ENCODE data around the gene LAMA5. TPM values are rescaled to one million over a fixed set of nuclear protein-coding genes. Genes with fewer than 3 reads are reported as not detected.

The LAMA5 gene
- polyA plus RNA-seq, 1 donor (not counting 4 experiments of a cell fraction or from before 2014, with no cell fraction given), result 8.7 TPM

DNA sequence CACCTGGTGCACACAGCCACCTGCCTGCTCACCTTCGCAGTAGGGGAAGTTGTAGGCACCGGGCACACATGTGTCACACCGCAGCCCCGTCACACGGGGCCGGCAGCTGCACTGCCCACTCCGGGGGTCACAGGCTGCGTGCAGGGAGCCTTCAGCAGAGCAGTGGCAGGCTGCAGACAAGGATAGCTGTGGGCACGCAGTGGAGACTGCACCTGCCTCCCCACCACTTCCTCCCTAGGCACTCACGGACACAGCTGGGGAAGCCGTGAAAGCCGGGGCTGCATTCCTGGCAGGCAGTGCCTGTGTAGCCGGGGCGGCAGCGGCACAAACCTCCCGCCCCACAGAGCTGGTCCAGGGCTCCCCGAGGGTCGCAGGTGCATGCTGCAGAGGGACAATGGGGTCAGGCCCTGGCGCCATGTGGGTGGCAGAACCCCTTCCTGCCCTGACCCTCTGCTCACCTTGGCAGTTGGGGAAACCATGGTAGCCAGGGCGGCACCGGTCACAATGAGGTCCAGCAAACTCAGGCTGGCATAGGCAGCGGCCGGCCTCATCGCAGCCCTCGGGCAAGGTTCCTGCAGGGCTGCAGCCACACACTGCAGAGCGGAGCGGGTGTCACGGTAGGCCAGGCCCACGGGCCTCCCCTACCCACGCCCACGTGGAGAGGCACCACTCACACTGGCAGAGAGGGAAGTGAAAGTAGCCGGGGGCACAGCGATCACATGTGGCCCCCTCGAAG is 29.4 kb downstream of the LAMA5 start:
- no peaks in the 10 kb centered on the region for H3K9me1 ChIP-seq (ENCODE audit: control insufficient read depth, extremely low read depth, insufficient read depth, low read length)
- H3K27me3 ChIP-seq (ENCODE audit: control insufficient read depth, extremely low read depth, insufficient read depth, low read length), result no peaks in the 10 kb centered on the region
- FAIRE-seq (no peak), DNase-seq (ENCODE audit: low read depth, low spot score) (no peak)
- no peaks in the 10 kb centered on the region for H3K4me1 ChIP-seq (ENCODE audit: control insufficient read depth, extremely low read depth, insufficient read depth, low read length)
- H3K4me3 ChIP-seq (ENCODE audit: control insufficient read depth in 2 of 3, extremely low read depth in 1 of 3, insufficient read depth in 2 of 3, low read depth in 1 of 3, low read length in 3 of 3), result no peak overlapping the region
- peaks cover 41 to 44% of the 10 kb centered on the region in 2 experiments for H3K36me3 ChIP-seq (ENCODE audit: control insufficient read depth in 2 of 2, extremely low read depth in 1 of 2, insufficient read depth in 2 of 2, low read length in 2 of 2)
- H4K20me1 ChIP-seq (ENCODE audit: control insufficient read depth, extremely low read depth, insufficient read depth, low read length), result no peaks in the 10 kb centered on the region
- dilution Hi-C loops (cut with MboI; ENCODE audit: extremely low pct_ligation_motif_present, low sequenced_read_pairs), result no loop called here
- no peak overlapping the region for H2AFZ ChIP-seq (ENCODE audit: control insufficient read depth, low read length)
- no peak overlapping the region for H3K9ac ChIP-seq (ENCODE audit: control insufficient read depth, extremely low read depth, insufficient read depth, low read length)
- no peak overlapping the region for H3K4me2 ChIP-seq (ENCODE audit: control insufficient read depth, extremely low read depth, insufficient read depth, low read depth, low read length)
- H3K9me3 ChIP-seq (ENCODE audit: control insufficient read depth, low read depth, low read length), result no peaks in the 10 kb centered on the region
- H3K79me2 ChIP-seq (ENCODE audit: control insufficient read depth, insufficient read depth, low read length), result peaks cover 2% of the 10 kb centered on the region
- no peak overlapping the region for H3K27ac ChIP-seq (ENCODE audit: control insufficient read depth, insufficient read depth, low read length)
- TF ChIP-seq CTCF (optimal IDR thresholded peaks at IDR 0.05 in 1 of 3, IDR thresholded peaks at IDR 0.05 in 1 of 3, conservative IDR thresholded peaks at IDR 0.05 in 1 of 3; ENCODE audit: extremely low read depth in 1 of 3, insufficient read depth in 2 of 3, low read length in 3 of 3) (no peak), EZH2 (IDR thresholded peaks at IDR 0.05; ENCODE audit: low read length) (no peak)

GRCh38 chr20:62336775-62337557 is 30.1 kb downstream of the LAMA5 start:
- dilution Hi-C loops (cut with MboI; ENCODE audit: extremely low pct_ligation_motif_present, low sequenced_read_pairs), result no loop called here
- Histone ChIP-seq H3K79me2 (ENCODE audit: control insufficient read depth, insufficient read depth, low read length) (peaks cover 2% of the 10 kb centered on the region), H3K4me3 (ENCODE audit: control insufficient read depth in 2 of 3, extremely low read depth in 1 of 3, insufficient read depth in 2 of 3, low read depth in 1 of 3, low read length in 3 of 3) (no peak overlapping the region), H4K20me1 (ENCODE audit: control insufficient read depth, extremely low read depth, insufficient read depth, low read length) (no peaks in the 10 kb centered on the region), H3K4me2 (ENCODE audit: control insufficient read depth, extremely low read depth, insufficient read depth, low read depth, low read length) (no peak overlapping the region), H3K9me3 (ENCODE audit: control insufficient read depth, low read depth, low read length) (no peaks in the 10 kb centered on the region), H3K4me1 (ENCODE audit: control insufficient read depth, extremely low read depth, insufficient read depth, low read length) (no peaks in the 10 kb centered on the region), H3K27ac (ENCODE audit: control insufficient read depth, insufficient read depth, low read length) (no peak overlapping the region), H2AFZ (ENCODE audit: control insufficient read depth, low read length) (no peak overlapping the region), H3K9me1 (ENCODE audit: control insufficient read depth, extremely low read depth, insufficient read depth, low read length) (no peaks in the 10 kb centered on the region), H3K36me3 (ENCODE audit: control insufficient read depth in 2 of 2, extremely low read depth in 1 of 2, insufficient read depth in 2 of 2, low read length in 2 of 2) (peaks cover 40 to 50% of the 10 kb centered on the region in 2 experiments), H3K27me3 (ENCODE audit: control insufficient read depth, extremely low read depth, insufficient read depth, low read length) (no peaks in the 10 kb centered on the region), H3K9ac (ENCODE audit: control insufficient read depth, extremely low read depth, insufficient read depth, low read length) (no peak overlapping the region)
- DNase-seq (ENCODE audit: low read depth, low spot score) (no peak), FAIRE-seq (no peak)
- TF ChIP-seq EZH2 (IDR thresholded peaks at IDR 0.05; ENCODE audit: low read length) (no peak), CTCF (optimal IDR thresholded peaks at IDR 0.05 in 1 of 3, IDR thresholded peaks at IDR 0.05 in 1 of 3, conservative IDR thresholded peaks at IDR 0.05 in 1 of 3; ENCODE audit: extremely low read depth in 1 of 3, insufficient read depth in 2 of 3, low read length in 3 of 3) (no peak)

All from keratinocyte (primary cell).